ENCODE results near the gene TRIM3.
"Not testable (repeated sequence)": the region's sequence is repeated elsewhere in the genome, so short reads cannot be mapped to it uniquely, and the experiment has no call there.

The TRIM3 gene

DNA sequence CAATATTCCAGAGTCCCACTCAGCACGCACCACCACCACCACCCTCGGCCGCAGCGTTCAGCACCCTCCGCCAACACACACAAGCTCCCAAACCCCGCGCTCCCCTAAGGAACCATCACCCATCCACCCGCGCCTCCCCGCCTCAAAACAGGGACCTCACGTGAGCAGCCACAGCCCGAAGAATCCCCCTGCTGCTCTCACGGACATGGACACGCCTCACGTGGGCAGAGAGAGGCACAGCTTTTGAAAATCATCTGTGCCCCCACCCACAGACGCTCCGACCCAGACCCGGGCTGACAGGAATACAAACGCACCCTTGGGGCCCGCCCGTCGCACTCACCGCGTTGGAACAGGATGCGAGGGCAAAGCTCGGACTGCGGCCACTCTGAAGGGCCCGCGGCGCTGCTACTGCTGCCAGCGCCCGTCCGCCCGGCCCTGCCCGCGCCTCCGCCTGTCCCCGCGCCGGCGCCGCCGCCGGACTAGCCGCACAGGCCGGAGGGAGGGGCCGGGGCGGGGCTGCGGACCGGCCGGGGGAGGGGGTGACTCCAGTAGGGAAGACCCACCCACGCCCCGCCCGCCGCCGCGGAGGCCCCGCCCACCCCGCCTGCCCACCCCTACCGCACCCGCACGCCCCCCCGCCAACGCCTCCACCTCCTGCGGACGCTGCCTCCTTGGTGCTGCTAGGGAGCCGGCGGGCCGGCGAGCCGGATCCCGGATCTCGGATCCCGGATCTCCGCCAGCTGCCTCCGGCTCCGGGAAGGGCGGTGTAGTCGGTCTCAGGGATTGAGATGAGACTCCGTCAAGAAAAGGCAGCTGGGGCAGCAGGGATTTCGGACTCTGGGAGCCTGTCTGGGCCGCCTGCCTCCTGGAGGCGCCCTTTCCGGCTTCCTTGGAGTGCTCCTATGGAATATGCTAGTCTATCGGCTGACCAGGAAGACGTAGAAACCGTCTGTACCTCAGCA lies at the start of gene TRIM3:
Gene TRIM3, minus strand, starts transcription at position 491 of the 962 bp plus-strand sequence. CDS start 8,246 bp downstream, outside the sequence.
- peak; percentile 50 to 79 for DNase-seq (ENCODE audit: low read depth in 2 of 2)

DNA sequence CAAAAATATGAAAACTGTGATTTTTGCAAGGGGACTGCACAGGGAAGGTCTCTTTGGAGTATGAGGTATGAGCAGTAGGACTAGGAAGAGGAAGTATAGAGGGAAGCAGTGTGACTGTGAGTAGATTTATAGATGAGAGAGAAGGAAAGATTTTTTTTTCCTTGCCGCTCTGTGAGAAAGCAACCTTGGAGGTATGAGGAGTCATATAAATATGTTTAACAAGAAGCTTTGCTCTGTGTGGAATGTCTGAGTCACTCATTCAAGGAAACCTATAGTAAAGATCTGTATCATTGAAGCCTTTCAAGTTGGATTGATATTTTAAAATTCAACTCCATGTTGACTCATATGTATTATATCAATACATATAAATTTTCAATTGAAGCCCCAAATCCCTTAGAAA lies 49.5 kb upstream of the TRIM3 start:
- no peak for DNase-seq (ENCODE audit: low read depth in 2 of 2)

GRCh38 chr11:6521946-6522345 lies 48.2 kb upstream of the TRIM3 start:
- not testable (repeated sequence) for DNase-seq (ENCODE audit: low read depth in 2 of 2)

- DNase-seq (ENCODE audit: low read depth in 2 of 2): no peak
Observed at GRCh38 chr11:6520265-6520664, 46.5 kb upstream of the TRIM3 start.

GRCh38 chr11:6516865-6517264 lies 43.1 kb upstream of the TRIM3 start:
- no peak for DNase-seq (ENCODE audit: low read depth in 2 of 2)

GRCh38 chr11:6505577-6506240 lies 32.0 kb upstream of the TRIM3 start:
- no peak for DNase-seq (ENCODE audit: low read depth in 2 of 2)

- DNase-seq (ENCODE audit: low read depth in 2 of 2): no peak
Observed at GRCh38 chr11:6504166-6504565, 30.4 kb upstream of the TRIM3 start.

DNA sequence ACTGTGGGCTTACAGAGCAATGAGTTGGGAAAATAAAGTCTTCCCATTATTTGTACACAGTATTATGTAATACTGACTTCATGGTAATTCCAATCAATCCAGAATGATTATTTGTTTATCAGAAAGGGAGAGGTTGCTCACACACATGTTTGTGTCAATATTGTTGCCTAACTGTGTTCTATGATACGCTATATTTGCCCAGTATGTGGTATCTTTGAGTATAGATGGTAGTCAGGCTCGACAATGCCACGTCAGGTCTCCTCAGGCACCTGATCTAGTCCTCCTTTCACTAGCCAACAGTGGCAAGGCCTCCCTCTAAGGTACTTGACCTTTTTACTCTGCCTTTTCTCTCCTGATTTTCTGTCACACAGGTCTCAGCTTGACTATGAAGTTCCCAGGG lies 28.6 kb upstream of the TRIM3 start:
- no peak for DNase-seq (ENCODE audit: low read depth in 2 of 2)

- DNase-seq (ENCODE audit: low read depth in 2 of 2): no peak
Observed at GRCh38 chr11:6498544-6498943, 24.8 kb upstream of the TRIM3 start.

- no peak for DNase-seq (ENCODE audit: low read depth in 2 of 2)
Observed at GRCh38 chr11:6498121-6498520, 24.4 kb upstream of the TRIM3 start.

GRCh38 chr11:6497069-6497839 lies 23.5 kb upstream of the TRIM3 start, which contains the start of gene DNHD1:
Gene DNHD1, plus strand, starts transcription at chr11:6497280. Its CDS starts 936 bp downstream, at chr11:6498216.
- DNase-seq (ENCODE audit: low read depth in 2 of 2): no peak

GRCh38 chr11:6489306-6489705 lies 15.6 kb upstream of the TRIM3 start:
- no peak for DNase-seq (ENCODE audit: low read depth in 2 of 2)

DNA sequence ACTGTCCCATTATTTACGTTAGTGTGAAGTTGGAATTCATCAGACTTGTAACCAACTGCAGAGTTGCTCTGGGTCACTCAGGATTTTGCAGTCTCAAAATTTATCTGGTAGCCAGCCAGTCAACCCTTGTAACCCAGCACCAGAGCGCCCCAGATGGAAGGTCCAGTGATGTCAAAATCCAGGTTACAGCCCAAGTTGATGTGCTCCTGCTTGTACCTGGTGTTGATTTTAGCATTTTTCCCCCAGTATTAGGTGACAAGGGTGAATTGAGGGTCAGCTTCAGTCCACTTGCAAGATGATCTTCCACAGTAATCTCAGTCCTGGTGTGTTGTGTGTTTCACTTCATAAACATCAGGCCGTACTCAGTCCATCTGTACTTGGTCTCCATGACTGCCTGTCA lies 15.1 kb upstream of the TRIM3 start:
- DNase-seq (ENCODE audit: low read depth in 2 of 2): no peak

DNA sequence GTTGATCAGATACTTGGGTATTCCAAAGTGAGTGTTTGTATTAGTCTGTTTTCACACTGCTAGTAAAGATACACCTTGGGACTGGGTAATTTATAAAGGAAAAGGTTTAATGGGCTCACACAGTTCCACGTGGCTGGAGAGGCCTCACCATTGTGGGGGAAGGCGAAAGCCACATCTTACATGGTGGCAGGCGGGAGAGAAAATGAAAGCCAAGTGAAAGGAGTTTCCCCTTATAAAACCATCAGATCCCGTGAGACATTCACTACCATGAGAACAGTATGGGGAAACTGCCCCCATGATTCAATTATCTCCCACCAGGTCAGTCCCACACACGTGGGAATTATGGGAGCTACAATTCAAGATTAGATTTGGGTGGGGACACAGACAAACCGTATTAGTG lies 14.6 kb upstream of the TRIM3 start:
- DNase-seq (ENCODE audit: low read depth in 2 of 2): no peak

DNA sequence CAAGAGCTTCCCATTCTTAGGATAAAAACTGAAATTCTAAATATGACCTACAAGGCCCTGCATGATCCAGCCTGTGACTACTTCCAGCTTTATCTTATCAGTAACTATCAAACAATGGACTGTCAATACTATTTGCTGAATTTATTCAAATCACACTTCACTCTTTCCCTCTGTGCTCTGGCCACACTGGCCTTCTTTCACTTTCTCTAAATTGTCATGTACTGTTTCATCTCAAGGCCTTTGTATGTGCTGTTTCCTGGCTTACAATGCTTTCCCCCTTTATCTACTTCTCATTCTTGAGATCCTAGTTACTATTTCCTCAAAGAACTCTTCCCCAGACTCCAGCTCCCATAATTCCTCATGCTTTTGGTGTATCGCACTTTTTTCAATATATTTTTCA lies 13.2 kb upstream of the TRIM3 start:
- DNase-seq (ENCODE audit: low read depth in 2 of 2): no peak

DNA sequence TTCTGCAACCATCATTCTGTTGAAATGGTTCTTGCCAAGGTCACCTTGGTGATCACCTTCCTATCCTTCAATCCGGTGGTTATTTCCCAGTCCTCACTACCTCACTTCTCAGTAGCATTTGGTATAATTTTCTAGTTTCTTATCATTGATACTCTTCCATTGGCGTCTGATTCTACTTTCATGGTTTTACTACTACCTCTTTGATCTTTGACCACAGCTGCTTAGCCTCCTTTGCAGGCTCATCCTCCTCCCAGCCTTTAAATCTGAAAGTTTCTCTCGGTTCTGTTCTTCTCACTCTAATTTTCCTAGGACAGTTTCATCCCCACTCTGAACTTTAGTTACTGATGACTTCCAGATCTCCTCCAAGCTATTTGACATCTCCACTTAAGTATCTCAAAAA lies 12.5 kb upstream of the TRIM3 start:
- DNase-seq (ENCODE audit: low read depth in 2 of 2): no peak

DNA sequence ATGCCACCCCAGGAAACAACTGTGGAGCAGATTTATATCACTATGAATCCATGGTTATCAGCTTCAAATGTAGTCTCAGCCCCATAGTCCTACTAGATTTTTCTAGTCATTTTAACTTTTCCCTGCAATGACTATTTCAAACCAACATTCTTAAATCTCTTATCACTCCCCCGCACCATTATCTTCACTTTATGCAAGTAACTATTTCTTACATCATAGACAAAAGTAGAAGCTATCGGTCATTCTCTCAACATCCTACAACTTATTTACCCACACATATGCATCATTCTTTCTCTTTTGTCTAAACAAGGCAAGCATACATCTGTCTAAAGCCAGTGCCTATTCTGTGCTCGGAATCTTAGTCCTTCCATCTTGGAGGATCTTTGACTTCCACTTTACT lies 11.9 kb upstream of the TRIM3 start:
- DNase-seq (ENCODE audit: low read depth in 2 of 2): no peak

DNA sequence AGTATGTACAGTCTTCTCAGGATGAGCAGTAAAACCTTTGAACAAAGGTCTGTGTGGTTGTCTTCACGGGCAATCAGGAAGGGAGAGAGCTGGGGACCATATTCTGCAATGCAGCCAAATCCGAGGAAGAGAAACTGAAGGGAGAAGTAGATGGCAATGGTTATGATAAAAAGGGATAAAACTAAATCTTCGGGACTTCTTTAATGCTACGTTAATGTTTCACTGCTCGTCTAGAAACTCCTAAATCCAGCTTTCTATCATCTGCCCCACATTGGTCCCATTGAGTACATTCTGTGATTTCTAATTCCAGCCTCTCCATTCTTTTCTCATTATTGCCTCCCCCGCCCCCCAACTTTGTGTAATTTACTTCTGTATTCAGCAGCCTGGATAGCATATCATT lies 9.3 kb upstream of the TRIM3 start:
- no peak for DNase-seq (ENCODE audit: low read depth in 2 of 2)

DNA sequence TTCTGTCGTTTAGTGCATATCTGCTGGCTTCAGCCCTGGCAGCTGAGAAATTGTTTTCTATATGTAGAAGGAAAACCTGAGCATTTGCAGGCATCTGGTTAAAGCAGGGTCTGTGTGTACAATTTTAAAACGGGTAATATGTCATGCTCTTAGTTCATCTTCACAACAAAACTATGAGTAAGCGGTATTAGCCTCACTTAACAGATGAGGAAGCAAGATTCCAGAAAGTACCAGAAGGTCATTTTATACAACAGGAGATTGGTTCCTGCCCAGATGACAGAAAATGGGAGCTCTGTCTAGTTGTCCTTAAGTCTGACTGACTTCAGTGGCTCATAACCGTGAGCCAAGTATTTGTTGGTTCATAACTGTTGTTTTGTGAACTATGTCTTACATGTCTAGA lies 8.7 kb upstream of the TRIM3 start:
- no peak for DNase-seq (ENCODE audit: low read depth in 2 of 2)

DNA sequence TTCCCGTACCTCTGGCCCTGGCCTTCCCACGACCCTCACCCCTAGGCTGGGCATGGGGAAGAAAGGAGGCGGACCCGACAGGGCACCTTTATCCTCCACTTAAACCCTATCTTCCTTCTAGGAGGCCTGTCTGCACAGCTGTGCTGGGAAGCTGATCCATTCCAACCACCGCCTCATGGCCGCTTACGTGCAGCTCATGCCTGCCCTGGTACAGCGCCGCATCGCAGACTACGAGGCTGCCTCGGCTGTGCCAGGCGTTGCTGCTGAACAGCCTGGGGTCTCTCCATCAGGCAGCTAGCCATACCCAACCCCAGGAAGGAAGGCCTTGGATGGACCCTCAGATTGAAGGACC lies 8.2 kb upstream of the TRIM3 start:
- DNase-seq (ENCODE audit: low read depth in 2 of 2): no peak

DNA sequence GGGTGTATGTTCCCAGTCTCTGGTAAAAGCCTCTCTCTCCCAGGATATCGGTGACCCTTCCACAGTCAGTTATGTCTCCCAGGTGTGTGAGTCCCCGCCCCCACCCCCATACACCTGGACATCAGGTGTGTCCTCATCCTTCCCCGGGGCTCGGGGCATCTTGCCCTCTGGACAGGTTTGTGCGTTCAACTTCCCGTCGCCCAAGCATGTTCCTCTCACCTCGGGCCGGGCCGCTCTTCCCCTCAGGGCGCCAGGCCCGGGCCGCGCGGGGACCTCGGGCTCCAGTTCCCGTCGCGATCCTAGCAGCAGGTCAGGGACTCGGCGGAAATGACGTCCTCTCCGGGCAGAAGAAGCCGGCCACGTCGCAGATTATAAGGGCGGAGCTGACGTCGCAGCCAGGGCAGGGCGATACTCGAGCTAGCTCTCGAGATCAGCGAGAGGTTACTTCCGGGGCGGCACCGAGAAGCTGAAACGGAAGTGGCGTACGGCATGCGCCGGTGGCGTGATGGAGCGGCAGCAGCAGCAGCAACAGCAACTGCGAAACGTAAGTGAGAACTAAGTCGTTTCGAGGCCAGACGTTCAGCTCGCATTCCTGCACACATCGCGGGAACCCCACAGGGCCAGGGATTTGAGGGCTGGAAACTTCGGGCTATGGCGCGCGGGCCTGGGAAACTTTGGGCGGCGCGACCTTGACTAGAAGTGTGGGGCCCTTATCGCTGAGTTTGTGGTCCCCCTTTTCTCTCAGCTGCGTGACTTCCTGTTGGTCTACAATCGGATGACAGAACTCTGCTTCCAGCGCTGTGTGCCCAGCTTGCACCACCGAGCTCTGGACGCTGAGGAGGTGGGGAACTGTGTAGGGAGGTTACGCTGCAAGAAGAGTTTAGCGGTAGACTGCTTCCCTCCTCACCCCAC lies 7.5 kb upstream of the TRIM3 start, which contains the start of the genes ARFIP2 and TIMM10B:
Gene ARFIP2, minus strand, starts transcription at position 320 of the 912 bp plus-strand sequence. CDS start 910 bp downstream, outside the sequence.
Gene TIMM10B, plus strand, starts transcription at position 490 of the 912 bp plus-strand sequence. Its CDS starts 16 bp downstream, at position 506.
- peak; percentile 95 to 97 for DNase-seq (ENCODE audit: low read depth in 2 of 2)

Measured in stimulated activated CD8-positive, alpha-beta memory T cell treated with anti-CD3 and anti-CD28 coated beads, Interleukin-7, amount 100 ng/mL, for 4 hours (primary cell).